Omental fat pad (tissue), 4 donors: ENCODE results near the gene SLC9A9. TPM values are rescaled to one million over a fixed set of nuclear protein-coding genes. Genes with fewer than 3 reads are reported as not detected.

Source experiments
- ATAC-seq: fragments of 150-250 bp; one replicate; pipeline ENCODE4 v1.9.1; 2016; ENCODE audit warnings: mild to moderate bottlenecking, moderate library complexity; ENCODE audit not compliant: low FRiP score
- DNase-seq: peaks from one replicate; pipeline ENCODE4 v3.0.0-alpha.2; 2019; ENCODE audit warnings: low spot score
- total RNA-seq, 4 donors: library from RNA; depleted of rRNA; stranded (reverse); fragments of >200 nt; gene quantifications; one replicate each; pipeline ENCODE4 v1.1.0, GENCODE V29; 2016
- TF ChIP-seq, protein P1 (sequence below), 3 donors: fragments of 450-650 bp; IDR thresholded peaks; one replicate each; pipeline ENCODE4 v1.5.1; 2016 to 2017; ENCODE audit warnings: antibody characterized with exemption in 3 of 3, mild to moderate bottlenecking in 3 of 3, moderate library complexity in 2 of 3

Gene SLC9A9
- total RNA-seq, 4 donors from 2014 or later = 15.5 to 39.6 (median 26.9) TPM

GRCh38 chr3:143241481-143241951 is 606.8 kb downstream of the SLC9A9 start:
- TF ChIP-seq, protein P1, sequence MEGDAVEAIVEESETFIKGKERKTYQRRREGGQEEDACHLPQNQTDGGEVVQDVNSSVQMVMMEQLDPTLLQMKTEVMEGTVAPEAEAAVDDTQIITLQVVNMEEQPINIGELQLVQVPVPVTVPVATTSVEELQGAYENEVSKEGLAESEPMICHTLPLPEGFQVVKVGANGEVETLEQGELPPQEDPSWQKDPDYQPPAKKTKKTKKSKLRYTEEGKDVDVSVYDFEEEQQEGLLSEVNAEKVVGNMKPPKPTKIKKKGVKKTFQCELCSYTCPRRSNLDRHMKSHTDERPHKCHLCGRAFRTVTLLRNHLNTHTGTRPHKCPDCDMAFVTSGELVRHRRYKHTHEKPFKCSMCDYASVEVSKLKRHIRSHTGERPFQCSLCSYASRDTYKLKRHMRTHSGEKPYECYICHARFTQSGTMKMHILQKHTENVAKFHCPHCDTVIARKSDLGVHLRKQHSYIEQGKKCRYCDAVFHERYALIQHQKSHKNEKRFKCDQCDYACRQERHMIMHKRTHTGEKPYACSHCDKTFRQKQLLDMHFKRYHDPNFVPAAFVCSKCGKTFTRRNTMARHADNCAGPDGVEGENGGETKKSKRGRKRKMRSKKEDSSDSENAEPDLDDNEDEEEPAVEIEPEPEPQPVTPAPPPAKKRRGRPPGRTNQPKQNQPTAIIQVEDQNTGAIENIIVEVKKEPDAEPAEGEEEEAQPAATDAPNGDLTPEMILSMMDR (IDR thresholded peaks at IDR 0.05) = no peak
- DNase-seq = no peak
- no peak for ATAC-seq

GRCh38 chr3:143240886-143241285 is 607.4 kb downstream of the SLC9A9 start:
- TF ChIP-seq, protein P1 (IDR thresholded peaks at IDR 0.05) = no peak
- DNase-seq (no peak), ATAC-seq (no peak)

GRCh38 chr3:143239031-143239430 is 609.2 kb downstream of the SLC9A9 start:
- TF ChIP-seq, protein P1 (IDR thresholded peaks at IDR 0.05) = no peak
- DNase-seq = no peak
- no peak for ATAC-seq

GRCh38 chr3:143237077-143237627 is 611.1 kb downstream of the SLC9A9 start:
- DNase-seq (no peak), ATAC-seq (no peak)
- TF ChIP-seq, protein P1 (IDR thresholded peaks at IDR 0.05) = no peak

GRCh38 chr3:143236226-143236964 is 611.9 kb downstream of the SLC9A9 start:
- DNase-seq (no peak), ATAC-seq (no peak)
- TF ChIP-seq, protein P1 (IDR thresholded peaks at IDR 0.05) = no peak

- ATAC-seq (no peak), DNase-seq (no peak)
- TF ChIP-seq, protein P1 (IDR thresholded peaks at IDR 0.05) = no peak
These were observed 612.6 kb downstream of the SLC9A9 start for GRCh38 chr3:143235614-143236204.
